HG02623 (cell line): Measurements from ENCODE around the gene TASP1.
"Not testable (repeated sequence)": the region's sequence is repeated elsewhere in the genome, so short reads cannot be mapped to it uniquely, and the experiment has no call there.

ENCODE experiments used
- ATAC-seq: cut with Tn5 transposase; IDR thresholded peaks from one replicate; pipeline ENCODE4 v1.9.1; 2021; ENCODE audit warnings: moderate library complexity; ENCODE audit not compliant: unreplicated experiment

The TASP1 gene

DNA sequence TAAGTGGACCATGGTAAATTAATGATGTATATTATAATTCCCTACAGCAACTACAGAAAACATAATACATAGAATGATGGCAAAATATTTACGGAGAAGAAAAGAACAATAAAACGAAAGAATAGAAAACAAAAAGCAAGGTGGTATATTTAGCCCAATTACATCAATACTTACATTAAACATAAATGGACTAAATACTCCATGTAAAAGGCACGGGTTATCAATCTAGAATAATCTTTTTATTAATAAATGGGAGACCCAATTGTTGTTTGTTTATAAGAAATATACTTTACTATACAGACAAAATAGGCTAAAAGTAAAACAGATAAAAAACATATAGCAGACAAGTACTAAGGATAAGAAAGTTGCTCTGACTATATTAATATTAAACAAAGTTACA lies 137.2 kb downstream of the TASP1 start:
- ATAC-seq, result no peak

DNA sequence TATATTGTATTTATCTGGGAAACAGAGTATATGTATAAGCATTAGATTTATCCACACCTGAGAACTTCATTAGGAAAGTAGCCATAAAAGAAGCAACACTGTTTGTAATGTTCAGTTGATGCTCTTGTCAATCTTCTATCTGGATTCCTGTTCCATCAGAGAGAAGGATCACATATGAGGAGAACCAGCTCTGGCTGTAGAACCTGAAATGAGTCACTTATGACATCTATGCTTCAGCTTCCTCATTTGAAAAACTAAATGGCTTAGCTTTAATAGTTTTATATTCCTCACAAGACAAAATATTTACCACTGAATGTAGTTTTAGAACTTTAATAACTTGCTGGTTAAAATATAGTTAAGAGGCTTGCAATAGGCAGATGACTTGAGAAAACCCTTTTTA lies 144.7 kb downstream of the TASP1 start:
- ATAC-seq, result no peak

DNA sequence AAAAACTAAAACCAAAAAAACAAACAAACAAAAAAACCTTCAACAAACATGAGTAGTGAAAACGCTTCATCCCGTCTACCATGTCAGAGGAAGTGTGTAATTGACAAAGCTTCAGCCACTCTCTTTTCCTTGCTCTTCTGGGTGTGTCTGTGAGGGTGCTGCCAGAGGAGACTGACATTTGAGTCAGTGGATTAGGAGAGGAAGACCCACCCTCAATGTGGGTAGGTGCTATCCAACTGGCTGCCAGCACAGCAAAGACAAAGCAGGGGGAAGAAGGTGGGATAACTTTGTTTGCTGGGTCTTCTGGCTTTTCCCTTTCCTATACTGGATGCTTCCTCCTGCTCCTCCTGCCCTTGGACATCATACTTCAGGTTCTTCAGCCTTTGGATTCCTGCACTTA lies 145.6 kb downstream of the TASP1 start:
- no peak for ATAC-seq

DNA sequence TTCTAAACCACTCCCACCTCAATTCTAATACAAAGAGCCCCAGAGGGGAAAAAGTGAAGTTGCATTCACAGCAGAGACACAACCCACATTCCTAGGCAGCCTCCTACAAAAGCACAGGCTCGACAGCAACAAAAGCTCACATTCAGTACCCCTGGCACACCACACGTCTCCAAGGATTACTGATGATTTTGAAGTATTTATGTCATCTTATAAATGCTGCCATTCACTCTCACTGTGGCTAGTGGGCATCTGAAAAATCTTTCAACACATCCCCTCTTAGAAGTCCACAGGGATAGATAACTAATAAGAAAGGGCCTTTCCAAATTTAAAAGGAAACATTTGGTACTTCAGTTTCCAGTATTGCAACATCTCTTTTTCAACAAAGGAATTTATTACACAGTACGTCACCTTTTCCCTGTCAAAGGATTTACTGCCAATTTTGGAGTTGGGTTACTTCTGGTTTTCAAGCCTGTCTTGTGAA lies 146.7 kb downstream of the TASP1 start:
- ATAC-seq, result no peak

DNA sequence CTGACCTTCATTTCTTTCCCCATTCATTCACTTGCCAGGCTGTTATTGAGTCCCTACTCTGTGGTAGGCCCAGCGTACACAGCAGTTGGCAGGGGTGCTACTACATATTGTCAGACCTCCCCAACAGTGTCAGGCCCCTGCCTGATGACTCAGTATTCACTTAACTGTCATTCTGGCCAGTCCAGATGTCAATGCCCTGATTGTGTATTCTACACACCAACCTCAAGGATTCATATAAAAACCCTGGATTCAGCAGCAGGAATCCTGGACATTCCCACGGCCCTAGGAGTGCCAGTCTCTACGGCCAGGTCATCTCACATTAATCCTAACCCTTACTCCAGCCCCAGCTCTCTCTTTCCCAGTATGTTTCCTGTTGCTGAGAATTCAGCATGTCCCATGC lies 151.5 kb downstream of the TASP1 start:
- no peak for ATAC-seq

DNA sequence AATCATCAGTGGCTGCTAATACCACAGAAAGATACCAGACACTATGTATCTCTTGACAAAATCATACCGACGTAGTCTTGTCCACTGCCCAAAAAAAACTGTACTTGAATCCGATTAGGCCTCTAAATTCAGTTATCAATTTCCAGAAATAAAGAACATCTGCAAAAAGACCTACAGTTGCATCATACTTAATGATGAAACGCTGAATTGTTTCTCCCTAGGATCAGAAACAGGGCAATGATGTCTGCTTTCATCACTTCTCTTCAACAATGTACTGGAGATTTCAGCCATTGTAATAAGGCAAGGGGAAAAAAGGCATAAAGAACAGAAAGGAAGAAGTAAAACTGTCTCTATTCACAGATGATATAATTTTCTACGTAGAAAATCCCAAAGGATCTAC lies 152.0 kb downstream of the TASP1 start:
- no peak for ATAC-seq

DNA sequence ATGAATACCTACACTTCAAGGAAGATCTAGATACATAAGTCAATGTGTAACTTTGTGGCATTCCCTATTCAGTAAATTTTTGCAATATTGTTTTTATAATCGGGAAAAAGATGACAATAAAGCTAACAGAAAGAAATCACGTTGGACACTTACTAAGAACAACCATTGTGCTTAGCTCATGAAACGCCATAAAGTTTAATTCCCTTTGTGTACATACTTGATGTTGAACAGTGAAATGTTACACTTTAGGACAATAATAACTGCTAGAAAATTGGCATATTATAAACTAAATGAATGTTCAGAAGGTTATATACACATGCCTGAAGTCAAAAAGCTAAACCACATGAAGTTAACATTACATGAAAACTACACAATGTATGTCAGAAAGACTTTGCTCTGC lies 153.2 kb downstream of the TASP1 start:
- ATAC-seq, result no peak

DNA sequence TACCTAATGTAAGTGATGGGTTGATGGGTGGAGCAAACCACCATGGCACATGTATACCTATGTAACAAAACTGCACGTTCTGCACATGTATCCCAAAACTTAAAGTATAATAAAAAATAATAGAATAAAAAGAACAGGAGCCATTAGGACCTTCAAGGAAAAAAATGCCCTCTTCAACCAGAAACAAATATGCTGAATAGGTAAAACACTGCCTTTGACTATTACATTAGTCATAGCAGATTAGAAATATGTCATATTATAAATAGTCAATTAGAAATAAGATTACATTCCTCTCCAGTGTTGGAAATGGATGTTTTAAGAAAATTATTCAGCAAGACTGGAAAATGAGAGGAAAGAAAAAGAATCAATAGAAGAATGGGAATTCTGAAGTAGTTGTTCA lies 153.7 kb downstream of the TASP1 start:
- not testable (repeated sequence) for ATAC-seq

DNA sequence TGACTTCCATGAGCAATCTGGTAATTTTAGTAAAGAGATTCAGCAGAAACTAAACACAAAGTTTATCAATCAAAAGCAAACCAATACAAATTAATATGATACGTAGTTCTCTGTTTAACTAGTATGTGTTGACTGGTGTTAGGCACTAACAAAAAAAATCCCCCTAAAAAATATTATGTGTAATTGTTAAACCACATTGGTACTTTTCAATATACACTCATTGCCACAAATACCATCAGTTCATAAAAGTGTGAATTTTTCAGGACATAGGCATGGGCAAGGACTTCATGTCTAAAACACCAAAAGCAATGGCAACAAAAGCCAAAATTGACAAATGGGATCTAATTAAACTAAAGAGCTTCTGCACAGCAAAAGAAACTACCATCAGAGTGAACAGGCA lies 155.3 kb downstream of the TASP1 start:
- not testable (repeated sequence) for ATAC-seq

DNA sequence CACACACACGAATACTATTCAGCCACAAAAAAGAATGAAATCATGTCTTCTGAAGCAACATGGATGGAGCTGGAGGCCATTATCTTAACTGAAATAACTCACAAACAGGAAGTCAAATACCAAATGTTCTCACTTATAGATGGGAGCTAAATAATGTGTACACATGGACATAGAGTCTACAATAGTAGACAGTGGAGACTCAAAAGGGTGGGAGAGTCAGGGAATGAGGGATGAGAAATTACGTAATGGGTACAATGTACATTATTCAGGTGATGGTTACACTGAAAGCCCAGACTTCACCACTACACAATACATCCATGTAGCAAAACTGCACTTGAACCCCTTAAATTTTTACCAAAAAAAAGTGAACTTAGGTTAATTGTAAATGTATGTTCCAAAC lies 160.4 kb downstream of the TASP1 start:
- no peak for ATAC-seq

DNA sequence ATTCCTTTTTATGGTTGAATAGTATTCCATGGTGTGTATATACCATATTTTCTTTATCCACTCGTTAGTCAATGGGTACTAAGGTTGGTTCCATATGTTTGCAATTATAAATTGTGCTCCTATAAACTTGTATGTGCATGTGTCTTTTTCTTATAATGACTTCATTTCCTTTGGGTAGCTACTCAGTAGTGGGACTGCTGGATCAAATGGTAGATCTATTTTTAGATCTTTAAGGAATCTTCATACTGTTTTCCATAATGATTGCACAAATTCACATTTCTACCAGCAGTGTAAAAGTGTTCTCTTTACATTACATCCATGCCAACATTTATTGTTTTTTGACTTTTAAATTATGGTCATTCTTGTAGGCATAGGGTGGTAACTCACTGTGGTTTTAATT lies 164.3 kb downstream of the TASP1 start:
- ATAC-seq, result no peak

DNA sequence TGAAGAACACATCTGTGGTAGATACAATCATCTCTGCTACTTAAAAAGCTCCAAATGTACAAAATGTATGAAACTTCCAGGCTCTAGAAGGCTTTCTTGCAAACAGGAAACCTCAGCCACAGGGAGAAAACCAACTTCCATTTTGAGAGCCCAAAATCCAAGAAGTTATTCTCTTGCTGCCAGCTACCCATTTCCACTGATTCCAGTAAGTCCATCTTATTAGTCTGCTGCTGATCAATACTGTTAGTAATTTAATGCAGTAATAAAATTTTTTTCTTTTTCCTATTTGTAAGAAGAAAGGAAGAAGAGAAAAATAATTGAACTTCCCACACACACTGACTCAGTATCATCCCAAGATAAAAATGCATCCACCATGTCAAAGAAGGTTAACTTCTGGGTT lies 169.5 kb downstream of the TASP1 start:
- no peak for ATAC-seq

DNA sequence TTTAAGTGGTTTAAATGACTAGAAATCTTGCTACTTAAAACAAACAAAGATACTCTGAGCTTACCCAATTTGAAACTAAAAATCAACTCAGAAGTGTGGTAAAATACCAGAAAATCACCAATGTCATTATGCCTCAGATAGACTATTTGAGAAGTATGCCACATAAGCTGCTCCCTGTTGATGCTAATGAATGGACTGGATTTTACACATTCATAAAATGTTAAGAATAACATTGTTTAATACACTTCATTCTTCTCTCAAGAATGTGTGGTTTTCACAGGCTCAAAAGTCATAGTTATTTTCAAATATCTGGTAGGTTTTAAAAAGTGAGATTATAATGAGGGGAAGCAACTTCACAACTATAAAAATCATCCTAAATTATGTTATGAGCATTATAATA lies 170.6 kb downstream of the TASP1 start:
- ATAC-seq, result no peak

DNA sequence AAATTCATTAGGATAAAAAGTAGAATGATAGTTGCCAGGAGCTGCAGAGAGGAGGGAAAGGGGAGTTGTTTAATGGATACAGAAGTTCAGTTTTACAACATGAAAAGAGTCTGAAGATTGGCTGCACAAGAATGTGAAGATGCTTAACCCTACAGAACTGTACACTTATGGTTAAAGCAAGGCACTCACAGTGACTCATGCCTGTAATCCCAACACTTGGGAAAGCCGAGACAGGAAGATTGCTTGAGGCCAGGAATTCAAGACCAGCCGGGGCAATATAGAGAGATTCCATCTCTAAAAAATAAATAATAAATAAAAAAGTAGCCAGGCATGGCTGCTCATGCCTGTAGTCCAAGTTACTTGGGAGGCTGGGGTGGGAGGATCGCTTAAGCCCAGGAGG lies 174.0 kb downstream of the TASP1 start:
- ATAC-seq, result no peak

DNA sequence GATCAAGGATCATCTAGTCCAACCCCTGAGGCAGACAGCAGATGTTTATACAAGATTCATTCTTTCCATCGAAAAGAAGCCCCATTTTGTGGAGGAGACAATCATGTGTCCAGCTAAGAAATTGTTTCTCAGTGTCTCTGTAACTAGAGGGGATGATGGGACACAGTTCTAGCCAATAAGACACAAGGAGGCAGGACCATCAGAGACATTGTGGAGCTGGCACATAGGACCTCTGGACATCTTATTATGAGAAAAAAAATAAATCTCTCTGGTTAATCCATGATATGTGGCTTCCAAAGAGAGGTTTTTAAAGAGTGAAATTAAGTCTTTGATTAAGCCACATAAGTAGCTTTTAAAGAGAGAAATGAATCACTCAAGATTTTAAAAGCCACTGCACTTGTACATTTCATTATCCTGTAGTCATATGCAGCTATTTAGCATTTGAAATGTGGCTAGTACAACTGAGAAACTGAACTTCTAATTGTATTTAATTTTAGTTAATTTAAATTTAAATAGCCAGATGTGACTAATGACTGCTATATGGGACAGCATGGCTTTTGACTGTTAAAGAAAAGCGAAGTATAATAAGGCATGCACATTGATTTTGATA lies 176.8 kb downstream of the TASP1 start:
- no peak for ATAC-seq

DNA sequence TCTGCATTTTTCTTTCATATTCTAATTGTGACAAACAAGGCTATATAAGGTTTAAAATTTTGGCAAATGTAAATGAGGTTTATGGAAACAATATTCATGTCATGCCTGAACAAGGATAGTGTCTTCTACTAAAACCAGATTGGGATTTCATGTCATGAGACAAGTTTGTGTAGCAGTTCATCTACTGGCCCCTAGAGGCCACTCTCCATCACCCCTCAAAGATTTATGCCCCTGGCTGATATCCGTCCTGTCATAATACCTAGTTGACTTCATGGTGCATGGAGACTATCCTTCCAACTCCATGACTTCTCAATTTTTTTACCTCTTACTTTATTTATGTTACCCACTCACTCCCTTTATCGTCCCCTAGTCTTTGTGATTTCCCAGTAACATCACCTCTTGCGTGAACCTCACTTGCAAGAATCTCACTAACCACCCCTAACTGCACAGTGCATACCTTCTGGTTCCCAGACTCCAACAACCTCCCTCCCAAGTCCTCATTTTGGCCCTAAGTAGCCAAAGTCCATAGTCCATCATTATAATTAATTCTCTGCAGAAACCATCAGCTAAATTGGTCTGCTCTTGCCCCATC lies 179.8 kb downstream of the TASP1 start:
- peak; percentile 94 for ATAC-seq

DNA sequence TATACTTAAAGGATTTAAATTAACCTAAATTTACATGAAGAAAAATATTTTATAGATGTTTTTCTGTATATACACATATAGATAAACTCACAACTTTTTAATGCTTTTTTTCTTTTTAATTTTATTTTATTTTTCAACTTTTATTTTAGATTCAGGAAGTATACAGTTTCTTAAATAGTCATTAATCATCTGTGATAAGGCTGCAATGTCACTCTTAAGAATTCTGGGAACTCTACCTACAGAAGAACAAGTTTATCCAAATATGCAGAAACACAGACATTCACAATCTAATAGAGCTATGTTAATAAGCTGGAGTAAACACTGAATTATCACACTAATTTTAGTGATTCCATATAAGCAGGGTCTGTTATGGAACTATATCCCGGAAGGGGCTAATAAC lies 181.2 kb downstream of the TASP1 start:
- no peak for ATAC-seq

DNA sequence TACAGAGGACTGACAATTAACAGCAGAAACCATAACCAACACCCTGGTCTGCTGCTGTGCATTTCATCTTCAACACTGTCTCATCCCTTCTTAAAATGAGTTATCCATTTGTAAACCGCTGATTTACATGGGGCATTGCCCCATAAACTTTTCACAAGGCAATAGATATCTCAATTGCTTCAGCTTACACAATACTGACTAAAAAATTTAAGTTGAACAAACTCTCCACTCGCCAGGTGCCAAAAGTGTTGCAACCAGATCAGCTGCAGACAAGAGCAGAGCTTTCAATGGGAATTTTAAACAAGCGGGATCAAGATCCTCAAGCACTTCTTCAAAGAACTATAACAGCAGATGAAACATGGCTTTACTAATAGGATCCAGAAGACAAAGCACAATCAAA lies 183.0 kb downstream of the TASP1 start:
- no peak for ATAC-seq

DNA sequence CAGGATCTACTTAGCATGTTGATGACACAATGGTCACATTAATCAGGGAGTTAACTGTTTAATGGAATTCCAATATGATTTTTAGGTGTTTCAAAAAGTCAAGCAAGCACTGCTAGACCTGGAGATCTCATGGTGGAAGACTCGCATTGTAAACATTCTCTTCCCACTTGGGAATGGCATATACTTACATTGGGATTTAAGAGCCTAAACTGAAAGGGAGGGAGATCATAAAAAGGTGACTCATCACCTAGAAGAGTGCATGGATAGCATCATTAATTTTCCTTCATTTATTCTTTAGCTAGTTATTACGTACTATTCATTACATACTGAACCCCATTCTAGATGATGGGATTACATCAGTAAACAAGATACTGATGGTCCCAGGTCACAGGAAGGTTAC lies 185.4 kb downstream of the TASP1 start:
- no peak for ATAC-seq

DNA sequence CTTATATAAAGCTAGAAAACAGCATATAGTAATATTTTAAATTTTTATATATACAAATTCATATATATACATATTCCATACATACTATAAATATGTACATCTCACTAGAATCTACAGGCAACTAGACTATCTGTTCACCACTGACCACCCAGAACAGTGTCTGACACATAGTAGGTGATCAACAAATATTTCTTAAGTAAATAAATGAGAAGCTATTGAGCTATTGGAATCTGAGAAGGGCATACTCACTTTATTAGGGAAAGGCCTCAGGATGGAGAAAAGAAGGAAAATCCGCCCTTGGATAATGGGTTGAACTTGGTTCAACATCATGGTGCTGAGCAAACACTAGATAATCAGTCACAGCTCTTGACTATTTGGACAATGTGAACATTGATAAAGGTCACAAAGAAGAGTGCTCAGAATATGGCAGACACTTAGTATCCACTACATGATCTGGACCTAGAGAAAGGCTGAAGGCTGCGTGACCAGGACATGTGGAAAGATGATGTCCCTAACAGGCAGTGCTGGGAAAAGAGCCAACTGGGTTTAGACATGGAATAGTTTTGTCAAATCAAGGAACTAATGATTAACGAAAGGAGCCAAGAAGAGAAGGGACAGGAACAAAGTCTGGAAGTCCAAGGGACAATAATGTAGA lies 186.1 kb downstream of the TASP1 start:
- ATAC-seq, result no peak

DNA sequence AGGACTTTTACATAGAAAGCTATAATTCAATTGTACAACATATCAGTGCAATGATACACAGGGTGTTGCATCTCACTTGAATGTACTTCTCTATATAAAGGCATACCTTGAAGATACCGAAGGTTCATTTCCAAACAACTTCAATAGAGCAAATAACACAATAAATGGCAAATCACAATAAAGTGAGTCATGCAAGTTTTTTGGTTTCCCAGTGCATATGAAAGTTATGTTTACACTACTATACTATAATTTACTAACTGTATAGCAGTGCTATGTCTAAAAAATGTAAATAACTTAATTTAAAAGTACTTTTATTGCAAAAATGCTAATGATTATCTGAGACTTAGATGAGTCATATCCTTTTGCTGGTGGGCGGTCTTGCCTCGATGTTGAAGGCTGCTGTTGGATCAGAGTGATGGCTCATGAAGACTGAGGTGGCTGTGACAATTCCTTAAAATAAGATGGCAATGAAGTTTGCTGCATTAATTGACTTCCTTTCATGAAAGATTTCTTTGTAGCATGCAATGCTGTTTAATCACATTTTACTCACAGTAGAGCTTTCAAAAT lies 188.8 kb downstream of the TASP1 start:
- no peak for ATAC-seq
